GM18907 (cell line): Measurements from ENCODE around the gene MAGI1.

ENCODE experiments used
- ATAC-seq: cut with Tn5 transposase; IDR thresholded peaks from one replicate; pipeline ENCODE4 v1.9.1; 2021; ENCODE audit warnings: mild to moderate bottlenecking, moderate library complexity; ENCODE audit not compliant: unreplicated experiment

Gene MAGI1

GRCh38 chr3:65950340-65951326 is 88.1 kb downstream of the MAGI1 start:
- ATAC-seq, result no peak

GRCh38 chr3:65948841-65949573 is 89.7 kb downstream of the MAGI1 start:
- ATAC-seq, result no peak

GRCh38 chr3:65946438-65946837 is 92.3 kb downstream of the MAGI1 start:
- no peak for ATAC-seq

- no peak for ATAC-seq
These were observed 92.8 kb downstream of the MAGI1 start for GRCh38 chr3:65945953-65946352.

GRCh38 chr3:65945480-65945879 is 93.2 kb downstream of the MAGI1 start:
- ATAC-seq, result no peak

- ATAC-seq, result no peak
These were observed 94.5 kb downstream of the MAGI1 start for GRCh38 chr3:65944252-65944651.

GRCh38 chr3:65939801-65940246 is 98.9 kb downstream of the MAGI1 start:
- no peak for ATAC-seq

GRCh38 chr3:65939184-65939583 is 99.5 kb downstream of the MAGI1 start:
- ATAC-seq, result no peak

- no peak for ATAC-seq
These were observed 100.0 kb downstream of the MAGI1 start for GRCh38 chr3:65938676-65939075.

- ATAC-seq, result no peak
These were observed 100.6 kb downstream of the MAGI1 start for GRCh38 chr3:65938147-65938546.

- ATAC-seq, result no peak
These were observed 101.6 kb downstream of the MAGI1 start for GRCh38 chr3:65936908-65937638.

GRCh38 chr3:65935724-65936123 is 103.0 kb downstream of the MAGI1 start:
- no peak for ATAC-seq

GRCh38 chr3:65930648-65931047 is 108.1 kb downstream of the MAGI1 start:
- no peak for ATAC-seq

- no peak for ATAC-seq
These were observed 110.6 kb downstream of the MAGI1 start for GRCh38 chr3:65928110-65928509.

- no peak for ATAC-seq
These were observed 111.1 kb downstream of the MAGI1 start for GRCh38 chr3:65927576-65927975.

GRCh38 chr3:65925254-65925954 is 113.3 kb downstream of the MAGI1 start:
- no peak for ATAC-seq

GRCh38 chr3:65924762-65925161 is 114.0 kb downstream of the MAGI1 start:
- ATAC-seq, result no peak

GRCh38 chr3:65922441-65922840 is 116.3 kb downstream of the MAGI1 start:
- no peak for ATAC-seq

GRCh38 chr3:65919826-65920225 is 118.9 kb downstream of the MAGI1 start:
- ATAC-seq, result no peak

- no peak for ATAC-seq
These were observed 123.2 kb downstream of the MAGI1 start for GRCh38 chr3:65915477-65915876.
